T47D (cell line): ENCODE measurements around the gene LIME1.

Experiments used
- DNase-seq, 2 experiments: peaks; one replicate each; pipeline versions ENCODE4 v3.0.0 to v3.0.0-alpha.2; 2011 to 2012; ENCODE audit warnings: low read depth in 1 of 2, low spot score in 1 of 2
- JUND ChIP-seq: IDR thresholded peaks from 2 replicates; pipeline ENCODE4 v1.6.1; 2012; ENCODE audit warnings: low read depth
- in situ Hi-C: cut with HindIII; loops from 2 replicates; pipeline ENCODE4 v1.10.0; 2016; ENCODE audit warnings: low sequenced_read_pairs, low pct_unique_long_range_greater_than_20kb

LIME1 gene

DNA sequence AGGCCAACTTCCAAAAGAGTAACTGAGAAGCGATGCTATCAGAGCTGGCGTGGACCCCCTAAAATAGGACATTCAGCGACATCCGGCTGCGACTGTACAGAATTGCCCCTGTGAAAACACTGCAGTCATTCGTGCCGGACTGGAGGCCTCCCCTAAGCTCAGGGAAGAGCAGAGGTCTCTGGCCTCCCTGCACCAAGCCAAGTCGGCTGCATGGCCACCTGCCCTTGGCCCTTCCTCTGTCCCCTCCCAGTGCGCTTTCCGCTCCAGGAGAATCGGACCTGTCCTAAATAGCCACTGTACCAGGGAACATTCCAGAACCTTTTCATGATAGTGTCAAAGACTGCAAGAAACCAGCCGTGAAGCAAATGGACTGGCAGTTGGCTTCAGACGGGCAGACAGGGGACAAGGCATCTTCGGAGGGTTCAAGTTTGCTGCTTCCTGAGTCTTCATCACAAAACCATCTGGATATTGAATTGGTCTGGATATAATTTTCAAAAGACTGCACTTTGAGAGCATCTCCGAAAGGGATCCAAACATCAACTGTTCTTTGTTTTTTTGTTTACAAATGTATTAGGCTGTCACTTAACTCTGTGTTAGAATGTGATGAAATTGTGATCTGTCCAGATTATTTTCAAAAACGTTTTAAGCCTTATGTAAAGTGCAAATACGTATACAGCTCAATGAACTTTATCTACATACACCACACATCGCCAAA, 19.6 kb downstream of the LIME1 start:
- in situ Hi-C loops = no loop called here
- no peak for TF ChIP-seq JUND
- peak in 1 of 2 experiments; percentile 44 for DNase-seq

GRCh38 chr20:63756648-63756991, 20.2 kb downstream of the LIME1 start:
- in situ Hi-C loops = no loop called here
- DNase-seq = no peak

GRCh38 chr20:63758152-63758551, 21.7 kb downstream of the LIME1 start:
- TF ChIP-seq JUND = no peak
- DNase-seq = no peak
- in situ Hi-C loops = no loop called here

More at GRCh38 chr20:63756648-63756991, 20.2 kb downstream of the LIME1 start:
- TF ChIP-seq JUND = no peak

GRCh38 chr20:63759377-63759901, 23.0 kb downstream of the LIME1 start:
- in situ Hi-C loops = no loop called here
- DNase-seq = no peak
- TF ChIP-seq JUND = no peak

GRCh38 chr20:63765082-63765873, 28.8 kb downstream of the LIME1 start:
- DNase-seq = no peak
- in situ Hi-C loops = no loop called here
- TF ChIP-seq JUND = no peak

DNA sequence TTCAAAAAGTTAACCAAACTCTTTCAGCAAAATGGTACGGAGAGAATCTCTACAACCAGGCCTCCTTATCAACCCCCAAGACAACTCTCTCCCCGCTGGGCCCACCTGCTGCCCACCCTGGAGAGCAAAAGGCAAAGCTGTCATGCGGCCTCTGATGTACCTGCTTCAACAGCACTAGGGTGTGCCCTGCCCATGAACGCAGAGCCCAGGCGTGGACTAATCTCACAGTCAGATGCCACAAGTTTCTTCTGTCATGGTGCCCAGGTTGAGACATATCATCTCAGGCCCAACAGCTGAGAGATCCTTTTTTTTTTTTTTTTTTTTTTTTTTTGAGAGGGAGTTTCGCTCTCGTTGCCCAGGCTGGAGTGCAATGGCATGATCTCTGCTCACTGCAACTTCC, 29.4 kb downstream of the LIME1 start:
- in situ Hi-C loops = no loop called here
- no peak for TF ChIP-seq JUND
- no peak for DNase-seq

- TF ChIP-seq JUND = no peak
- no peak for DNase-seq
- in situ Hi-C loops = no loop called here
Measured at GRCh38 chr20:63766695-63767426, 30.4 kb downstream of the LIME1 start.

DNA sequence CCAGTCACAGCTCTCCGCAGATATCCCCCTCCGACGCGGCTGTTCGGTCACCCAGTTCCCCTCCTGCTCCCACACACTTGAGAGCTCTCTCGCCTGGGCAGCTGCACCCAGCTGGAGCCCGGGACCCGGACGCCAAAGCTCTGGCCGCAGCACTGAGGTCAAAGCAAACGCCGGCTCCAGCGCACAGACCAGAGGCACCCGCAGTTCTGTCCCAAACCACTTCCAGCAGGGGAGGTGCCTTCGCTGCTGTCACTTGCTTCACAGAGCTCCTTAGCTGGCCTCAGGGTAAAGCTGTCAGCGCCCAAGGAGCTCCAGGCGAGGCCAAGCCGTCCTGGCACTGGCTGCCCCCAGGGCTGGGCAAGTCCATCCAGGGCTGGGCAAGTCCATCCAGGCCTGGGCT, 31.0 kb downstream of the LIME1 start:
- in situ Hi-C loops = no loop called here
- DNase-seq = no peak

DNA sequence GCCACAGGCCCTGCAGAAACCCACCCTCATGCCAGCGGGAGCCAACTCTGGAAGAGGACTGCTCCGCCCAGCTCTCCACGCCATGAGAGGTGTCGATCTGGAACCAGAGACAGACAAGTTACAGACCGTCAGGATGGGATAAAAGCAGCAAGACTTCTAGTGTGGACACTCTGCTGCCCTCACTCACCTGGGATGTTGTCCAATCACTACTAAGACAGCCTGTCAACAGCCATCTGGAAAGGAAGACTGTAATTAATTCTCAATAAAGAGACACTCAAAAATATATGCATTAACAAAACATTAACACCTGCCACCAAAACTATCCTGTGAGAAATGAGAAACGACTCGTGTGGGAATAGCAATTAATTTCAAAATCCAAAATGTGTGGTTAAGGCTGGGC, 31.4 kb downstream of the LIME1 start:
- TF ChIP-seq JUND = no peak
- in situ Hi-C loops = no loop called here
- no peak for DNase-seq

More for the DNA sequence above, 31.0 kb downstream of the LIME1 start:
- no peak for TF ChIP-seq JUND

DNA sequence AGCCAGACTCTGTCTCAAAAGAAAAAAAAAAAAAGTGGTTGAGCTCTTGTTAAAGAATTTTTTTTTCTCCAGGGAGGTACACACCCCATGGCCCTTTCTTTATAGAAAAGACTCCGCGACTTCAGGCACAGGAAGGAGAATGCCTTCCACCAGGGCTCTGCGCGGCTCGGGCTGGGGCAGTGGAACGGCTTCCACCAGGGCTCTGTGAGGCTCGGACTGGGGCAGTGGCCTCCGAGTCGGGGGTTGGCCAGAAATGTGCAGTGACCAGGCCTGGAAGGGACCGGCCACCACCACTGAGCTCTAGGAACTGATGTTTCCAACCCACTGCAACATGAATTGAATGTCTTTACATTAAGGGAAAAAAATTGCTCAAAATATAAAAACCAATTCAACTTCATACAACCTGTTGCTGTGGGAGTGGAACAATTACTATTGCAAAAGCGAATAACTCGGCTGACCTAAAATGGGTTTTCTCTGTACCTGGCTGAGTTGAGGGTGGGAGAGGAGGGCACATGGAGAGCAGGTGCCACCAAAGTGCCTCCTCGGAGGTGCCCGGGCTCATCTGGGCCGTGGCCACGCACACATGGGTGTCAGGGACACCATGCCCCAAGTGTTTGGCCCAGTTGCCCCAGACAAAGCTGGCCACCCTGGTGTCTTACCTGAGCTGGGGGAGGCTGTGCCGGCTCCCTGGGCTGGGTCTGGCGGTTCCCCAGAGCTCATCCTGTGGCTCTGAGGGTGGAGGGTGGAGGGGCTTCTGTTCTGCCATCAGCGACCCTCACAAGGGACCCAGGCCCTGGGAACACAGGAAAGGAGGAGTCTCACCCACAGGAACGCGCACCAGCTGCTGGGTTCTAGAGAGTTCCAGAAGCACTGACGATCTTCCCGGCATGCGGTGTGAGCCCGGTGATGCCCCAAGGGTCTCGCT, 32.4 kb downstream of the LIME1 start:
- TF ChIP-seq JUND = no peak
- in situ Hi-C loops = no loop called here
- no peak for DNase-seq

DNA sequence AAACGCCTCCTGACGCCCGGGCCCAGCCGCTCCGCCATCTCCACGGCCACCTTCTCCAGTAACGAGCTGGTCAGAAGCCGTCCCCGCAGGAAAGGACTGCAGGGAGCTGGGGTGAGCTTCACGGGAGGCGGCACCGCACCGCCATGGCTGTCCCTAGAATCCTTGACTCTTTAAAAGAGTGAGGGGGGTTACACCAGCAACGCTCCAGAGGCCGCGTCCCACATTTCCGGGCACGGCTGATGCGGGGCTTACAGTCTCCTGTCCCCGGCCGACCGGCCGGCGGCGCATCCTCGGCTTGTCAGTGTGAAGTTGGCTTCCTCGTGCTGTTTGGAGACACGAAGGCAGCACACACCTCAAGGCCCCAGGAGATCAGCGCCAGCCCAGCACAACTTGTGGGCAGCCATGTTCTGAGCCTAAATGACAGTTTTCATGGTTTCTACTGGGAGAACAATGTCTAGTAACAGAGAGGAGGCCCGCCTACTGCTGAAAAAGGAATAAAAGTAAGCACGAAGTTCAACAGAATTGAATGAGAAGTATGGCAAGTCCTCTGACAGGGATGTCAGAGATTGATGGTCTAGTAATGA, 33.5 kb downstream of the LIME1 start:
- in situ Hi-C loops = no loop called here
- TF ChIP-seq JUND = no peak
- DNase-seq = no peak
